HG03575 (cell line): ENCODE measurements around the gene FGD6.
"Not testable (repeated sequence)": the region's sequence is repeated elsewhere in the genome, so short reads cannot be mapped to it uniquely, and the experiment has no call there.

ENCODE experiments used
- ATAC-seq: cut with Tn5 transposase; IDR thresholded peaks from one replicate; pipeline ENCODE4 v1.9.1; 2021; ENCODE audit not compliant: unreplicated experiment, insufficient number of reproducible peaks, low FRiP score; ENCODE audit errors: extremely low read depth

Gene FGD6

GRCh38 chr12:95212586-95212985 is 4.7 kb downstream of the FGD6 start:
- no peak for ATAC-seq

GRCh38 chr12:95208678-95209077 is 8.6 kb downstream of the FGD6 start:
- ATAC-seq, result no peak

DNA sequence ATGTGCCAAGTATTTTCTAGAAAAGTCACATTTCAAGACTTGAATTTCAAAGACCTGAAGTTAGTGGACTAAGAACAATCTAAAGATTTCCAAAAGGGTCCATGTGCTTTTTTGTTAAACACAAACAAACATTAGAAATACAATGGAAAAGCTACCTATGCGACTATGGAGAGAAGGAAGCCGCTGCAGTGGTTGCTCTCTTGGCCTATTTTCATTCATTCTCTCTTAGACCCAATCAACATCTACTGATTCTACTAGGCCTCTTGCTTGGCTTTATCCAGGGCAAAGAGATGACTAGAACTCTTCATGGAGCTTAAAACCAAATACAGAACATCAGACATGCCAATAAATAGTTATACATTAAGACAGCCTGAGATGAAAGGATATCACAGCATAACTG is 9.9 kb downstream of the FGD6 start:
- ATAC-seq, result no peak

GRCh38 chr12:95206916-95207315 is 10.4 kb downstream of the FGD6 start:
- no peak for ATAC-seq

DNA sequence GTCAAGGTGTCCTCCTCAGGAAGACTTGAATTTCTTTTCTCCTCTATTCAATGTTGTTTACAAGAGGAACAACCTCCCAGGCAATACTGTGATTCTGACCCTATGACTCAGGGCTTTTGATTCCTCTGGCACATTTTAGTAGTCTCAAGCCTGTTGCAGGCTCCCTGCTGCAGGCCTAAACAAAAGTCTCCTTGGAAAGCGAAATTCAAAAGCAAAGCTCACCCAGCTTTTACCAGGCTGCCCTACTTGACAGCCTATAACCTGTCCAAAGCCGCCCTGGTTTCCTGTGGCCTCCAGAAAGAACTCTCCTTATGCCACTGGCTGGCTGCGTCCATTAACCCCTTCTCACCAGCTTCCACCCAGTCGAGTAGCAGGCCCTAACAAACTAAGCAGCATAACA is 11.6 kb downstream of the FGD6 start:
- no peak for ATAC-seq

DNA sequence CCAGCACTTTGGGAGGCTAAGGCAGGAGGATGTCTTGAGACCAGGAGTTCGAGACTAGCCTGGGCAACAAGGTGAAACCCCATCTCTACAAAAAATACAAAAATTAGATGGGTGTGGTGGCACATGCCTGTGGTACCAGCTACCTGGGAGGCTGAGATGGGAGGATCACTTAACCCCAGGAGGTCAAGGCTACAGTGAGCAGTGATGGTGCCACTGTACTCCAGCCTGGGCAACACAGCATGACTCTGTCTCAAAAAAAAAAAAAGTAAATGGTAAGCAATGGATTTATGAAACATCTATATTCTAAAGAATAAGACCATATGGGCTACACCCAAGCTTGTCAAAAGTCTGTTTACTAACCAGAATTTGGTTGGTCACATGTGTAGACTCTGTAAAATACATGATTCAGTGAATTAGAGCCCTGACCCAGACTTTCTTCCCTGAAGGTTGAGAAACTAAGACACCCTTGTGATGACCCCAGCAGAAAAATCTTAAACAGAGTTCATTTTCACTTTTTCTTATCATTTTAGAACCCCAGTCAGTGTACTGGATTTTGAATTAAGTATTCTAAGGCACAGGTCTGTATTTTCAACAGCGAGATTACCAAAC is 12.1 kb downstream of the FGD6 start:
- no peak for ATAC-seq

GRCh38 chr12:95204141-95204866 is 13.0 kb downstream of the FGD6 start:
- no peak for ATAC-seq

DNA sequence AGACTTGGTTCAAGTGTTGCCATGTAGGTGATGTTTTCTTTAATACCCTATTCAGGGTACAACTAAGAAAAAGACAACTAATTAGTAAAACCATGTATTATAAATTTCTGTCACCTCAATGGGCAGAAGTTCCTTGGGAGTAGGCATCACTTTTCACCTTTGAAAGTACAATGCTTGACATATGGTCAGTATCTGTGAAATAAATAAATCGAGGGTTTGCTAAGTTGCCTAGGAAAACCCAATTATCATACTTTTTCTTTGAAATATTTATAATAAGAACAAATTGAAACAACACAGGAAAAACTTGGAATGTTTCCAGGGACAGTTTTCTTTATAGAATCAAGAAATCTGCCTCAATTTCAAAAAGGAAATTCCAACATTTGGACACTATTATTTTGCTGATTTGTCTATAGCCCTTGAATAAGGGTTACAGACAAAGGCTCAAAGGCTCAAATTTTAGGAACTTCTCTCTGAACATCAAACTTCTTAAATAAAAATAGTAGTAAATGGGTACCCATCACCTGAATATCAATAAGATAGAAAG is 13.7 kb downstream of the FGD6 start:
- ATAC-seq, result no peak

GRCh38 chr12:95202691-95203486 is 14.4 kb downstream of the FGD6 start:
- ATAC-seq, result no peak

DNA sequence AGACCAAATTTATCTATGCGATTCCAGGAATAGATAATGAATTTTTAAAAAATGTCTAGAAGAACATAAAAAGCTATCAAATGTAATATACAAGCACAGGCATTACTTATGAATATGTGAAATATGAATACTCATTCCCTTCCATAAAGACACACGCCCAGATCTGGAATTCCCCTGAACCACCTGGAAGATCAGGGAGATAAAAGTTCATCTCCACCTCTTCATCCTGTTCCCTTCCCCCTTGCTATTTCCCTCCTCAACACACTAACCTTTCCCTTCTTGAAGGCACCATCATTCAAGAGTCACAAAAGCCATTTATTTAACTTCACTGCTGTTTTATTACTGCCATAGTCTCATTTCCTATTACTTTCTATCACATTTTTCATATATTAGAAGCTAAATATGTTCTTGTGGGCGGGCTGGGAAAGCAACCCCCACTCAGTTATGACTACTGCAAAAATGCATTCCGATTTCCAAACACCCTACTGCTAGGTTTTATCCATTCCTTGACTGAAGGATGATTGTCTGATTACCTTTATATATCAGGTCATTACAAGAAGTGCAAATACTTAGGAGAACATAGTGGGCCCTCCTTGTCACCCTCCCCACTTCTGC is 16.1 kb downstream of the FGD6 start:
- ATAC-seq, result no peak

GRCh38 chr12:95200128-95200894 is 17.0 kb downstream of the FGD6 start:
- no peak for ATAC-seq

DNA sequence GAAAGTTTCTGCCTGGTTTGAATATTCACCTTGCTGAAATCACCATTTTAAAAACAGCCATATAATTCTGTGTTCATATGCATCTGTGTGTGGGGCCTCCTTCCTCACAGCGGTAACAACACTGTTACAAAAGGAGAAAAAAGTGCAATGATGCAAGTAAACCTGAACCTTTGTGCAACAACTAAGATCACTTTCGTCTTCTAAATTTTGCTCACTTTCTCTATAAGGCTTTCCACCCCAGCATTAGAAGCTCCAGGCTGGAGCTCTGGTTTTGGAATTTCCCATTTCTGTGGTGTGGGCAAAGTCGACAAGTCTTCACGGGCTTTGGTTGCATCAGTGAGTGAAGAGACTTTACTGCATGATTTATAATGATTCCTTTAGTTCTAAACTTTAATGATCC is 18.4 kb downstream of the FGD6 start:
- ATAC-seq, result no peak

- no peak for ATAC-seq
Observed at GRCh38 chr12:95197636-95198035, 19.6 kb downstream of the FGD6 start.

- not testable (repeated sequence) for ATAC-seq
Observed at GRCh38 chr12:95196875-95197569, 20.2 kb downstream of the FGD6 start.

GRCh38 chr12:95195122-95195521 is 22.1 kb downstream of the FGD6 start:
- no peak for ATAC-seq

- no peak for ATAC-seq
Observed at GRCh38 chr12:95193139-95193538, 24.1 kb downstream of the FGD6 start.

DNA sequence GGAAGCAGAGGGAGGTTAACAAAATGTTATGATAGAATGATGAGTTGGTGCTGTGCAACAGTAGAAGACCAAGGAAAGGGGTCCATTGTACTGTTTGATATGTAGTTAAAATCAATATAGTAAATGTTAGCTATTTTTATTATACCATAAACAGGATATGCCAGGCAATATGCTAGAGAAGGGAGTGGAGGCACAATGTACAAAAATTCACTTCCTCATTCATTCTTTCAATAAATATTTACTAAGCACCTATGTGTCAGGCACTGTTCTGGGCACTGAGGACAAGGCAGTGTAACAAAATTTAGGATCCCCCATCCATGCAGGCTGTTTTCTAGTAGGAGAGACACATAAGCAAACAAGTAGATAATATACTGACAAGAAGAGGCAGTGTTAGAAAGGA is 25.0 kb downstream of the FGD6 start:
- ATAC-seq, result no peak

DNA sequence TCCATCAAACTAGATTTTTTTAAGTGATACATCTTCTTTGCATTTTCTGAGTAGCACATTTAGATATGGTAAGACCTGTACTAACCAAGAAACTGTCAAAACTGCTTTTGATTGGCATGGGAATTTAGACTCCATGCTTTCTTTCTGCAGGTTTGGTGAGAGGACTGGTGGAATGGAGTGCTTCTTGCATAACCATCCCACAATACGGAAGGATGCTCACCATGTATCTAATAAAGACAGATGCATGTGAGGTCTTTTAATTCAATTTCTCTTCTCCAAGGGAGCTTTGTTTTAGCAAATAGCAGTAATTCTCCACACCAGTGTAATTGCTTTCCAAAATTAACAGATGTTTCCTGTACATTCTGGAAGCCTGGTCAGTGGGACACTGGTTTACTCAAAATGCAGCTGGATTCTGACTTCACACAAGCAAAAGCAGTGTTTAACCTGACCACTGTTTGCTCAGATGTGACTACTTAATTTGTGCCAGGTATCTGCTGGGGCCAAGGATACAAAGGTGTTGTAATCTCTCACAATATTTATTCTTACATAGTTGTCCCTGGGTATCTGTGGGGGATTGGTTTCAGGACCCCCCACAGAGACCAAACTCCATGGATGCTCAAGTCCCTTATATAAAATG is 26.1 kb downstream of the FGD6 start:
- no peak for ATAC-seq
